ENCODE results near the gene BST2.

Gene BST2

GRCh38 chr19:17401628-17402027, 3.8 kb downstream of the BST2 start:
- CTCF ChIA-PET, result interaction anchor here (1.0 kb wide), 1 partner anchor 15 kb away, joined by 3 read pairs; no protein-coding TSS in a partner anchor
- no peak for DNase-seq
- POLR2A ChIA-PET, result no interaction called here

GRCh38 chr19:17398902-17399527, 6.4 kb downstream of the BST2 start:
- peaks cover 0 to 24% (median 15%) of the 10 kb centered on the region in 4 experiments for H3K36me3 ChIP-seq (ENCODE audit: control insufficient read depth in 4 of 4, insufficient read depth in 4 of 4, low read length in 3 of 4)
- no peaks in the 10 kb centered on the region for H3K27me3 ChIP-seq (replicated peaks in 2 of 5; ENCODE audit: control insufficient read depth in 4 of 5, insufficient read depth in 5 of 5, low read length in 4 of 5)
- H3K27ac ChIP-seq (ENCODE audit: insufficient read depth in 1 of 2, low read depth in 1 of 2, low read length in 2 of 2, poor library complexity in 1 of 2, severe bottlenecking in 2 of 2), result no peak overlapping the region
- H3K9me3 ChIP-seq (ENCODE audit: control extremely low read depth in 1 of 5, control insufficient read depth in 4 of 5, insufficient read depth in 2 of 5, low read depth in 1 of 5, low read length in 4 of 5), result no peaks in the 10 kb centered on the region
- POLR2A ChIA-PET, result interaction anchor here (0.7 kb wide), 1 partner anchor 73 kb away, joined by 3 read pairs; no protein-coding TSS in a partner anchor
- CTCF ChIA-PET, result interaction anchor here (0.9 to 1.0 kb wide), 2 partner anchors 13 to 23 kb away, joined by 3 read pairs; no protein-coding TSS in a partner anchor
- no peak for DNase-seq
- H3K4me1 ChIP-seq (ENCODE audit: control extremely low read depth in 1 of 4, control insufficient read depth in 4 of 4, insufficient read depth in 4 of 4, low read length in 3 of 4), result peaks cover 0 to 28% (median 18%) of the 10 kb centered on the region in 4 experiments
- H3K4me3 ChIP-seq (ENCODE audit: control insufficient read depth in 1 of 7, extremely low read depth in 1 of 7, insufficient read depth in 4 of 7, low read depth in 2 of 7, low read length in 6 of 7), result no peak overlapping the region
- 44% methylated on average over 6 of the region's 8 CpGs for WGBS (ENCODE audit: insufficient coverage)

More at GRCh38 chr19:17401628-17402027, 3.8 kb downstream of the BST2 start:
- Histone ChIP-seq H3K27ac (ENCODE audit: insufficient read depth in 1 of 2, low read depth in 1 of 2, low read length in 2 of 2, poor library complexity in 1 of 2, severe bottlenecking in 2 of 2) (no peak overlapping the region), H3K4me1 (ENCODE audit: control extremely low read depth in 1 of 4, control insufficient read depth in 4 of 4, insufficient read depth in 4 of 4, low read length in 3 of 4) (peaks cover 9 to 43% (median 33%) of the 10 kb centered on the region in 4 experiments), H3K4me3 (ENCODE audit: control insufficient read depth in 1 of 7, extremely low read depth in 1 of 7, insufficient read depth in 4 of 7, low read depth in 2 of 7, low read length in 6 of 7) (no peak overlapping the region), H3K9me3 (ENCODE audit: control extremely low read depth in 1 of 5, control insufficient read depth in 4 of 5, insufficient read depth in 2 of 5, low read depth in 1 of 5, low read length in 4 of 5) (no peaks in the 10 kb centered on the region), H3K27me3 (replicated peaks in 2 of 5; ENCODE audit: control insufficient read depth in 4 of 5, insufficient read depth in 5 of 5, low read length in 4 of 5) (no peaks in the 10 kb centered on the region), H3K36me3 (ENCODE audit: control insufficient read depth in 4 of 4, insufficient read depth in 4 of 4, low read length in 3 of 4) (peaks cover 0 to 24% (median 15%) of the 10 kb centered on the region in 4 experiments)
- WGBS (ENCODE audit: insufficient coverage), result 94% methylated on average over 6 of the region's 6 CpGs

GRCh38 chr19:17394891-17395415, 10.5 kb downstream of the BST2 start:
- CTCF ChIA-PET, result interaction anchor here (0.8 to 3.4 kb wide), 6 partner anchors 10 to 49 kb away, joined by 3 to 19 read pairs (median 4); partner anchors contain the start of genes BST2 and MVB12A

GRCh38 chr19:17393914-17394313, 11.5 kb downstream of the BST2 start, which contains the start of gene CCDC194:
TSS of gene CCDC194 (minus strand) at chr19:17394196. CDS start at chr19:17394158, 38 bp downstream.
- no peak for DNase-seq
- Histone ChIP-seq H3K36me3 (ENCODE audit: control insufficient read depth in 4 of 4, insufficient read depth in 4 of 4, low read length in 3 of 4) (peaks cover 0 to 9% (median 6%) of the 10 kb centered on the region in 4 experiments), H3K4me1 (ENCODE audit: control extremely low read depth in 1 of 4, control insufficient read depth in 4 of 4, insufficient read depth in 4 of 4, low read length in 3 of 4) (peaks cover 4 to 47% (median 38%) of the 10 kb centered on the region in 4 experiments), H3K9me3 (ENCODE audit: control extremely low read depth in 1 of 5, control insufficient read depth in 4 of 5, insufficient read depth in 2 of 5, low read depth in 1 of 5, low read length in 4 of 5) (peaks cover 0 to 3% (median 0%) of the 10 kb centered on the region in 5 experiments), H3K27ac (ENCODE audit: insufficient read depth in 1 of 2, low read depth in 1 of 2, low read length in 2 of 2, poor library complexity in 1 of 2, severe bottlenecking in 2 of 2) (no peak within 1 kb of the TSS), H3K4me3 (ENCODE audit: control insufficient read depth in 1 of 7, extremely low read depth in 1 of 7, insufficient read depth in 4 of 7, low read depth in 2 of 7, low read length in 6 of 7) (peak within 1 kb of the TSS in 1 of 7 experiments; percentile 28), H3K27me3 (replicated peaks in 2 of 5; ENCODE audit: control insufficient read depth in 4 of 5, insufficient read depth in 5 of 5, low read length in 4 of 5) (peaks cover 0 to 5% (median 0%) of the 10 kb centered on the region in 5 experiments)
- WGBS (ENCODE audit: insufficient coverage), result 82% methylated on average over 37 of the region's 41 CpGs
- POLR2A ChIA-PET, result no interaction called here
- CTCF ChIA-PET, result interaction anchor here (0.6 to 3.4 kb wide), 9 partner anchors 11 to 72 kb away, joined by 3 to 19 read pairs (median 4); partner anchors contain the start of genes BST2 and MVB12A

More at GRCh38 chr19:17394891-17395415, 10.5 kb downstream of the BST2 start:
- H3K27ac ChIP-seq (ENCODE audit: insufficient read depth in 1 of 2, low read depth in 1 of 2, low read length in 2 of 2, poor library complexity in 1 of 2, severe bottlenecking in 2 of 2), result no peak overlapping the region
- POLR2A ChIA-PET, result no interaction called here
- peak overlapping the region in 1 of 7 experiments; percentile 28 for H3K4me3 ChIP-seq (ENCODE audit: control insufficient read depth in 1 of 7, extremely low read depth in 1 of 7, insufficient read depth in 4 of 7, low read depth in 2 of 7, low read length in 6 of 7)
- peaks cover 0 to 3% (median 0%) of the 10 kb centered on the region in 5 experiments for H3K27me3 ChIP-seq (replicated peaks in 2 of 5; ENCODE audit: control insufficient read depth in 4 of 5, insufficient read depth in 5 of 5, low read length in 4 of 5)
- peaks cover 4 to 48% (median 40%) of the 10 kb centered on the region in 4 experiments for H3K4me1 ChIP-seq (ENCODE audit: control extremely low read depth in 1 of 4, control insufficient read depth in 4 of 4, insufficient read depth in 4 of 4, low read length in 3 of 4)
- no peaks in the 10 kb centered on the region for H3K9me3 ChIP-seq (ENCODE audit: control extremely low read depth in 1 of 5, control insufficient read depth in 4 of 5, insufficient read depth in 2 of 5, low read depth in 1 of 5, low read length in 4 of 5)
- 17% methylated on average over 18 of the region's 19 CpGs for WGBS (ENCODE audit: insufficient coverage)
- peaks cover 0 to 10% (median 7%) of the 10 kb centered on the region in 4 experiments for H3K36me3 ChIP-seq (ENCODE audit: control insufficient read depth in 4 of 4, insufficient read depth in 4 of 4, low read length in 3 of 4)
- DNase-seq, result peak; percentile 57 to 73 (median 71)

- ChIA-PET CTCF (interaction anchor here (0.8 to 10.4 kb wide), 7 partner anchors 10 to 73 kb away, joined by 3 to 144 read pairs (median 4); partner anchors contain the start of gene MVB12A), POLR2A (no interaction called here)
- Histone ChIP-seq H3K36me3 (ENCODE audit: control insufficient read depth in 4 of 4, insufficient read depth in 4 of 4, low read length in 3 of 4) (peaks cover 0 to 7% (median 3%) of the 10 kb centered on the region in 4 experiments), H3K27me3 (replicated peaks in 2 of 5; ENCODE audit: control insufficient read depth in 4 of 5, insufficient read depth in 5 of 5, low read length in 4 of 5) (peaks cover 0 to 5% (median 0%) of the 10 kb centered on the region in 5 experiments), H3K27ac (ENCODE audit: insufficient read depth in 1 of 2, low read depth in 1 of 2, low read length in 2 of 2, poor library complexity in 1 of 2, severe bottlenecking in 2 of 2) (no peak overlapping the region), H3K9me3 (ENCODE audit: control extremely low read depth in 1 of 5, control insufficient read depth in 4 of 5, insufficient read depth in 2 of 5, low read depth in 1 of 5, low read length in 4 of 5) (peaks cover 0 to 3% (median 0%) of the 10 kb centered on the region in 5 experiments), H3K4me1 (ENCODE audit: control extremely low read depth in 1 of 4, control insufficient read depth in 4 of 4, insufficient read depth in 4 of 4, low read length in 3 of 4) (peaks cover 4 to 46% (median 38%) of the 10 kb centered on the region in 4 experiments), H3K4me3 (ENCODE audit: control insufficient read depth in 1 of 7, extremely low read depth in 1 of 7, insufficient read depth in 4 of 7, low read depth in 2 of 7, low read length in 6 of 7) (no peak overlapping the region)
- DNase-seq, result no peak
- whole genome bisulfite sequencing (ENCODE audit: insufficient coverage), result 60% methylated on average over 1 of the region's 2 CpGs
Observed at GRCh38 chr19:17393002-17393401, 12.4 kb downstream of the BST2 start.

GRCh38 chr19:17391371-17392151, 13.9 kb downstream of the BST2 start:
- POLR2A ChIA-PET, result interaction anchor here (0.6 to 1.1 kb wide), 2 partner anchors 33 to 53 kb away, joined by 3 read pairs; no protein-coding TSS in a partner anchor
- peaks cover 0 to 5% (median 0%) of the 10 kb centered on the region in 5 experiments for H3K27me3 ChIP-seq (replicated peaks in 2 of 5; ENCODE audit: control insufficient read depth in 4 of 5, insufficient read depth in 5 of 5, low read length in 4 of 5)
- H3K4me1 ChIP-seq (ENCODE audit: control extremely low read depth in 1 of 4, control insufficient read depth in 4 of 4, insufficient read depth in 4 of 4, low read length in 3 of 4), result peaks cover 4 to 46% (median 38%) of the 10 kb centered on the region in 4 experiments
- peak overlapping the region in 6 of 7 experiments; percentile 27 to 84 (median 56) for H3K4me3 ChIP-seq (ENCODE audit: control insufficient read depth in 1 of 7, extremely low read depth in 1 of 7, insufficient read depth in 4 of 7, low read depth in 2 of 7, low read length in 6 of 7)
- 8% methylated on average over 13 of the region's 26 CpGs for WGBS (ENCODE audit: insufficient coverage)
- peak in 2 of 3 donors; percentile 82 to 85 for DNase-seq
- H3K9me3 ChIP-seq (ENCODE audit: control extremely low read depth in 1 of 5, control insufficient read depth in 4 of 5, insufficient read depth in 2 of 5, low read depth in 1 of 5, low read length in 4 of 5), result peaks cover 0 to 3% (median 0%) of the 10 kb centered on the region in 5 experiments
- CTCF ChIA-PET, result interaction anchor here (0.6 to 10.4 kb wide), 12 partner anchors 11 to 346 kb away, joined by 3 to 144 read pairs (median 4); partner anchors contain the start of gene BST2
- no peaks in the 10 kb centered on the region for H3K36me3 ChIP-seq (ENCODE audit: control insufficient read depth in 4 of 4, insufficient read depth in 4 of 4, low read length in 3 of 4)
- H3K27ac ChIP-seq (ENCODE audit: insufficient read depth in 1 of 2, low read depth in 1 of 2, low read length in 2 of 2, poor library complexity in 1 of 2, severe bottlenecking in 2 of 2), result no peak overlapping the region
